GM23338 (cell line): Measurements from ENCODE around the gene RPL7A. TPM values are rescaled to one million over a fixed set of nuclear protein-coding genes. Genes with fewer than 3 reads are reported as not detected.

Source experiments
- ATAC-seq: fragments of 200-7000 bp; cut with Tn5 transposase; 3 replicates; pipeline ENCODE4 v1.9.1; 2020
- DNase-seq: peaks from one replicate; pipeline ENCODE4 v3.0.0-alpha.2; 2015; ENCODE audit warnings: low spot score
- H2AFZ ChIP-seq: fragments of 200-600 bp; sonication (generic); 2 replicates; pipeline ENCODE4 v1.8.0; 2016; ENCODE audit warnings: antibody characterized with exemption, mild to moderate bottlenecking, moderate library complexity
- H3F3A ChIP-seq: fragments of 200-600 bp; sonication (generic); replicated peaks from 2 replicates; pipeline ENCODE4 v1.8.0; 2017; ENCODE audit warnings: antibody characterized with exemption, mixed run types, low read depth
- H3K27ac ChIP-seq: fragments of 200-600 bp; sonication (generic); 2 replicates; pipeline ENCODE4 v1.6.1; 2016; ENCODE audit warnings: low read depth
- H3K27me3 ChIP-seq: fragments of 200-600 bp; sonication (generic); 2 replicates; pipeline ENCODE4 v1.8.0; 2016; ENCODE audit warnings: mild to moderate bottlenecking, mixed run types, moderate library complexity; ENCODE audit not compliant: insufficient read depth
- H3K36me3 ChIP-seq: fragments of 200-600 bp; sonication (generic); 2 replicates; pipeline ENCODE4 v1.8.0; 2016; ENCODE audit warnings: mild to moderate bottlenecking; ENCODE audit not compliant: insufficient read depth
- H3K4me1 ChIP-seq: fragments of 200-600 bp; sonication (generic); 2 replicates; pipeline ENCODE4 v1.8.0; 2016; ENCODE audit warnings: mild to moderate bottlenecking, moderate library complexity; ENCODE audit not compliant: insufficient read depth
- H3K4me2 ChIP-seq: fragments of 200-600 bp; sonication (generic); 2 replicates; pipeline ENCODE4 v1.7.1; 2017; ENCODE audit warnings: mixed run types
- H3K4me3 ChIP-seq: fragments of 200-600 bp; sonication (generic); 2 replicates; pipeline ENCODE4 v1.6.1; 2016; ENCODE audit warnings: mixed run types
- H3K79me2 ChIP-seq: fragments of 200-600 bp; sonication (generic); replicated peaks from 2 replicates; pipeline ENCODE4 v1.8.0; 2017; ENCODE audit warnings: mild to moderate bottlenecking; ENCODE audit not compliant: insufficient read depth
- H3K9me2 ChIP-seq: fragments of 200-600 bp; sonication (generic); 2 replicates; pipeline ENCODE4 v1.8.0; 2017; ENCODE audit not compliant: insufficient read depth
- H4K20me1 ChIP-seq: fragments of 200-600 bp; sonication (generic); replicated peaks from 2 replicates; pipeline ENCODE4 v1.8.0; 2017; ENCODE audit warnings: mild to moderate bottlenecking; ENCODE audit not compliant: insufficient read depth
- H3K27ac Mint-ChIP-seq: 2 replicates; pipeline ENCODE4 v1.8.0; 2020; ENCODE audit warnings: inconsistent platforms, mild to moderate bottlenecking, moderate library complexity, mixed read lengths
- H3K27me3 Mint-ChIP-seq: 3 replicates; pipeline ENCODE4 v1.8.0; 2022; ENCODE audit warnings: low read depth, mild to moderate bottlenecking, moderate library complexity, mixed read lengths, inconsistent platforms; ENCODE audit not compliant: insufficient read depth, poor library complexity
- H3K36me3 Mint-ChIP-seq: 3 replicates; pipeline ENCODE4 v1.8.0; 2021; ENCODE audit warnings: low read depth, mild to moderate bottlenecking, inconsistent platforms, moderate library complexity, mixed read lengths
- H3K4me1 Mint-ChIP-seq: 3 replicates; pipeline ENCODE4 v1.8.0; 2020; ENCODE audit warnings: mild to moderate bottlenecking, inconsistent platforms, mixed read lengths
- H3K4me3 Mint-ChIP-seq: 3 replicates; pipeline ENCODE4 v1.8.0; 2021; ENCODE audit warnings: moderate library complexity, mild to moderate bottlenecking, inconsistent platforms, mixed read lengths
- H3K9me3 Mint-ChIP-seq: 3 replicates; pipeline ENCODE4 v1.8.0; 2020; ENCODE audit warnings: moderate library complexity, mild to moderate bottlenecking, inconsistent platforms, mixed read lengths
- CREB1 ChIP-seq: fragments of 250-450 bp; sonication (Bioruptor Pico); IDR thresholded peaks from 2 replicates; pipeline ENCODE4 v1.5.0; 2020; ENCODE audit warnings: low read depth, mild to moderate bottlenecking, moderate library complexity
- CTCF ChIP-seq, 2 experiments: fragments of 200-600 bp in 1 of 2; sonication (generic) in 1 of 2; conservative IDR thresholded peaks; 2 replicates each; pipeline versions ENCODE4 v1.5.1 to v1.6.1; 2016 to 2017; ENCODE audit warnings: antibody characterized with exemption in 2 of 2, low read depth in 2 of 2, mild to moderate bottlenecking in 2 of 2, moderate library complexity in 1 of 2
- ETS1 ChIP-seq: IDR thresholded peaks from 2 replicates; pipeline ENCODE4 v1.6.1; 2016; ENCODE audit warnings: antibody characterized with exemption
- JUNB ChIP-seq: IDR thresholded peaks from one replicate; pipeline ENCODE4 v1.6.1; 2016; ENCODE audit warnings: antibody characterized with exemption; ENCODE audit not compliant: unreplicated experiment
- NANOG ChIP-seq: IDR thresholded peaks from 2 replicates; pipeline ENCODE4 v1.6.1; 2016; ENCODE audit warnings: antibody characterized with exemption, borderline replicate concordance
- REST ChIP-seq: IDR thresholded peaks from one replicate; pipeline ENCODE4 v1.6.1; 2018; ENCODE audit warnings: antibody characterized with exemption; ENCODE audit not compliant: unreplicated experiment
- ZNF462 ChIP-seq: fragments of 250-450 bp; sonication (Bioruptor Pico); IDR thresholded peaks from 2 replicates; pipeline ENCODE4 v1.5.0; 2020; ENCODE audit warnings: mild to moderate bottlenecking, moderate library complexity
- polyA plus RNA-seq: library from polyadenylated mRNA; unstranded; fragments of >200 nt; fragmentation: Nextera tagmentation; extraction: Ambion mirVana; gene quantifications from 2 replicates; pipeline ENCODE4 v1.2.1, GENCODE V29; 2016
- total RNA-seq: library from RNA; depleted of rRNA; stranded (reverse); fragments of >200 nt; shearing (Covaris generic); gene quantifications from 2 replicates; pipeline ENCODE4 v1.2.3, GENCODE V29; 2014

The RPL7A gene
- total and polyA plus RNA-seq, 2 experiments from 2014 or later = 1,644 to 2,020 TPM

- TF ChIP-seq CTCF (conservative IDR thresholded peaks at IDR 0.05; ENCODE audit: low read depth in 2 of 2) = no peak
- H3K9me3 Mint-ChIP-seq = no peaks in the 10 kb centered on the region; the same call in 2 of the 3 replicates
- peaks cover 33% of the 10 kb centered on the region for H3F3A ChIP-seq
- H3K9me2 ChIP-seq = no peaks in the 10 kb centered on the region
- H3K36me3 ChIP-seq = peaks cover 27% of the 10 kb centered on the region
- H3K4me1 ChIP-seq = peaks cover 14% of the 10 kb centered on the region
- H4K20me1 ChIP-seq = peaks cover 37% of the 10 kb centered on the region
- H3K4me1 Mint-ChIP-seq = peaks cover 24% of the 10 kb centered on the region
- DNase-seq (no peak), ATAC-seq (no peak)
- H3K4me3 Mint-ChIP-seq = no peak overlapping the region
- no peaks in the 10 kb centered on the region for H3K27me3 ChIP-seq
- H3K27ac ChIP-seq = no peak overlapping the region
- H3K27ac Mint-ChIP-seq = no peak overlapping the region
- H3K79me2 ChIP-seq = peaks cover 43% of the 10 kb centered on the region
- no peak overlapping the region for H3K4me3 ChIP-seq
- peaks cover 87% of the 10 kb centered on the region for H3K36me3 Mint-ChIP-seq
- no peak overlapping the region for H3K4me2 ChIP-seq
- H2AFZ ChIP-seq = no peak overlapping the region
- H3K27me3 Mint-ChIP-seq = peaks cover 23% of the 10 kb centered on the region
Measured at GRCh38 chr9:133344979-133345378, 3.0 kb upstream of the RPL7A start.

GRCh38 chr9:133345596-133345995, 2.4 kb upstream of the RPL7A start:
- ATAC-seq (no peak), DNase-seq (no peak)
- no peak overlapping the region; the same call in 2 of the 3 replicates for H3K4me3 Mint-ChIP-seq
- Histone ChIP-seq H3K4me3 (no peak overlapping the region), H2AFZ (no peak overlapping the region), H3K4me1 (peaks cover 14% of the 10 kb centered on the region), H3K27me3 (no peaks in the 10 kb centered on the region), H3K36me3 (peaks cover 30% of the 10 kb centered on the region), H4K20me1 (peaks cover 43% of the 10 kb centered on the region), H3K4me2 (no peak overlapping the region), H3K9me2 (no peaks in the 10 kb centered on the region), H3F3A (peaks cover 37% of the 10 kb centered on the region), H3K27ac (no peak overlapping the region), H3K79me2 (peaks cover 43% of the 10 kb centered on the region)
- H3K27me3 Mint-ChIP-seq = peaks cover 25% of the 10 kb centered on the region
- no peak overlapping the region for H3K27ac Mint-ChIP-seq
- no peaks in the 10 kb centered on the region; the same call in 1 of the 3 replicates for H3K9me3 Mint-ChIP-seq
- peaks cover 27% of the 10 kb centered on the region for H3K4me1 Mint-ChIP-seq
- peaks cover 87% of the 10 kb centered on the region for H3K36me3 Mint-ChIP-seq
- TF ChIP-seq CREB1 (CRISPR knock-in tag) (no peak), JUNB (no peak), REST (no peak), ZNF462 (no peak), NANOG (no peak), ETS1 (no peak)
